ENCODE results near the gene ADGRA1.
"Not testable (repeated sequence)": the region's sequence is repeated elsewhere in the genome, so short reads cannot be mapped to it uniquely, and the experiment has no call there.

The ADGRA1 gene

DNA sequence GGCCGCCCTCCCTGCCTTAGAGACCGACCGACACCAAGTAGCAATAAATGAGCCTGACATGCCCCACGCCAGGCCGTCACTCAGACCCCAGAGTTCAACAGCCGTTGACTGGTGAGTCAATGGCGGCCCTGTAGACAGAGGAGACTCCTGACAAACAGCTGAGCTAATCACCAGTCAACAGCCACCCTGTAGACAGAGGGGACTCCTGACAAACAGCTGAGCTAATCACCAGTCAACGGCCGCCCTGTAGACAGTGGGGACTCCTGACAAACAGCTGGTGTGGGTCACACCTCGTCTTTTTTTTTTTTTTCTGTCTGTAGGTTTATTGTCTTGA, 55.4 kb downstream of the ADGRA1 start:
- no peaks in the 10 kb centered on the region for H3K9me3 ChIP-seq (ENCODE audit: control insufficient read depth in 1 of 2, low read length in 2 of 2)
- H3K4me3 ChIP-seq (ENCODE audit: low read depth in 1 of 2, low read length in 2 of 2), result no peak overlapping the region
- H3K36me3 ChIP-seq (ENCODE audit: control insufficient read depth in 1 of 2, insufficient read depth in 2 of 2, low read length in 2 of 2), result no peaks in the 10 kb centered on the region
- H3K27me3 ChIP-seq (ENCODE audit: control insufficient read depth in 1 of 2, insufficient read depth in 2 of 2, low read length in 2 of 2), result peaks cover 0 to 5% of the 10 kb centered on the region in 2 donors
- no peak overlapping the region for H3K27ac ChIP-seq (ENCODE audit: low read depth, low read length)
- no peak overlapping the region for H3K9ac ChIP-seq (ENCODE audit: low read depth in 1 of 2, low read length in 2 of 2)
- no peaks in the 10 kb centered on the region for H3K4me1 ChIP-seq (ENCODE audit: control insufficient read depth in 1 of 2, insufficient read depth in 2 of 2, low read length in 2 of 2)

GRCh38 chr10:133143546-133143945, 55.8 kb downstream of the ADGRA1 start:
- H3K4me3 ChIP-seq (ENCODE audit: low read depth in 1 of 2, low read length in 2 of 2), result no peak overlapping the region
- H3K27ac ChIP-seq (ENCODE audit: low read depth, low read length), result no peak overlapping the region
- no peaks in the 10 kb centered on the region for H3K36me3 ChIP-seq (ENCODE audit: control insufficient read depth in 1 of 2, insufficient read depth in 2 of 2, low read length in 2 of 2)
- H3K9ac ChIP-seq (ENCODE audit: low read depth in 1 of 2, low read length in 2 of 2), result no peak overlapping the region
- no peaks in the 10 kb centered on the region for H3K4me1 ChIP-seq (ENCODE audit: control insufficient read depth in 1 of 2, insufficient read depth in 2 of 2, low read length in 2 of 2)
- H3K9me3 ChIP-seq (ENCODE audit: control insufficient read depth in 1 of 2, low read length in 2 of 2), result no peaks in the 10 kb centered on the region
- H3K27me3 ChIP-seq (ENCODE audit: control insufficient read depth in 1 of 2, insufficient read depth in 2 of 2, low read length in 2 of 2), result peaks cover 0 to 5% of the 10 kb centered on the region in 2 donors

DNA sequence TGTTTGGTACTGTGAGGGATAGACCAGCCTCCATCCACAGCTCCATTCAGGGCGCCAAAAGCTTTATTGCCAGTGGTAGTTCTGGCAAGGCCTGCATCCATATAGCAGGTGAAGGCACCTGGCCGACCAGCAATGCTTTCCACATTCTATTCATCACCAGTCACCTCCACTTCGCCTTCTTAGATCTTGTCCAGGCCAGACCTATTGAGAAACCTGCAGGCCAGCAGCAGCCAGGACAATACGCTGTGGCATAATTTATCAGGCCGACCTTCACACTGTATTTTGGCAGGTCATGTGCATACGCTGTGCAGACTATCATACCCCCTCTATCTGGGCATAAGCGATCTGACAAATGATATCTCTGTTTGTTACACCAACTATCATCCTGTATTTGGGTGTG, 57.0 kb downstream of the ADGRA1 start:
- no peaks in the 10 kb centered on the region for H3K36me3 ChIP-seq (ENCODE audit: control insufficient read depth in 1 of 2, insufficient read depth in 2 of 2, low read length in 2 of 2)
- no peak overlapping the region for H3K9ac ChIP-seq (ENCODE audit: low read depth in 1 of 2, low read length in 2 of 2)
- no peaks in the 10 kb centered on the region for H3K4me1 ChIP-seq (ENCODE audit: control insufficient read depth in 1 of 2, insufficient read depth in 2 of 2, low read length in 2 of 2)
- no peak overlapping the region for H3K27ac ChIP-seq (ENCODE audit: low read depth, low read length)
- H3K27me3 ChIP-seq (ENCODE audit: control insufficient read depth in 1 of 2, insufficient read depth in 2 of 2, low read length in 2 of 2), result peaks cover 0 to 5% of the 10 kb centered on the region in 2 donors
- no peaks in the 10 kb centered on the region for H3K9me3 ChIP-seq (ENCODE audit: control insufficient read depth in 1 of 2, low read length in 2 of 2)
- H3K4me3 ChIP-seq (ENCODE audit: low read depth in 1 of 2, low read length in 2 of 2), result no peak overlapping the region

- H3K27ac ChIP-seq (ENCODE audit: low read depth, low read length), result no peak overlapping the region
- H3K36me3 ChIP-seq (ENCODE audit: control insufficient read depth in 1 of 2, insufficient read depth in 2 of 2, low read length in 2 of 2), result no peaks in the 10 kb centered on the region
- no peak overlapping the region for H3K9ac ChIP-seq (ENCODE audit: low read depth in 1 of 2, low read length in 2 of 2)
- H3K27me3 ChIP-seq (ENCODE audit: control insufficient read depth in 1 of 2, insufficient read depth in 2 of 2, low read length in 2 of 2), result peaks cover 0 to 5% of the 10 kb centered on the region in 2 donors
- H3K4me1 ChIP-seq (ENCODE audit: control insufficient read depth in 1 of 2, insufficient read depth in 2 of 2, low read length in 2 of 2), result no peaks in the 10 kb centered on the region
- H3K9me3 ChIP-seq (ENCODE audit: control insufficient read depth in 1 of 2, low read length in 2 of 2), result peaks cover 0 to 6% of the 10 kb centered on the region in 2 donors
- H3K4me3 ChIP-seq (ENCODE audit: low read depth in 1 of 2, low read length in 2 of 2), result no peak overlapping the region
These were observed 62.5 kb downstream of the ADGRA1 start for GRCh38 chr10:133150226-133150625.

DNA sequence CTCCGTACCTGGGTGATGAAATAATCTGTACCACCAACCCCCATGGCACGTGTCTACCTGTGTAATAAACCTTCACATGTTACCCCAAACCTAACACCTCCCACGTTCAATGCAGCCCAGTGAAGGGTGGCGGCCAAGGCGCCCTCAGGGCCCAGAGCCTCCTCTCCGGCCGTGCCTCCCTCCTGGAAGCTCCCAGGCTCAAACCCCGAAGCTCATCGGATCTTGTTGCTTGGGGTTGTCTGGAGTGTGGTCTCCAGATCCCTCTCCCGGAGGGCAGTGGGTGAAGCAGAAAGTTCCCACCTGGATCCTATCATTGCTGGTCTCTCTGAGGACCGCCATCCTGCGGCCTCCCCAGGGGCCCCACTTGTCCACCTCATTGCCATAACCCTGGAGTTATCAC, 62.9 kb downstream of the ADGRA1 start:
- H3K36me3 ChIP-seq (ENCODE audit: control insufficient read depth in 1 of 2, insufficient read depth in 2 of 2, low read length in 2 of 2), result no peaks in the 10 kb centered on the region
- H3K4me3 ChIP-seq (ENCODE audit: low read depth in 1 of 2, low read length in 2 of 2), result no peak overlapping the region
- peaks cover 0 to 6% of the 10 kb centered on the region in 2 donors for H3K9me3 ChIP-seq (ENCODE audit: control insufficient read depth in 1 of 2, low read length in 2 of 2)
- peaks cover 0 to 5% of the 10 kb centered on the region in 2 donors for H3K27me3 ChIP-seq (ENCODE audit: control insufficient read depth in 1 of 2, insufficient read depth in 2 of 2, low read length in 2 of 2)
- no peak overlapping the region for H3K27ac ChIP-seq (ENCODE audit: low read depth, low read length)
- no peaks in the 10 kb centered on the region for H3K4me1 ChIP-seq (ENCODE audit: control insufficient read depth in 1 of 2, insufficient read depth in 2 of 2, low read length in 2 of 2)
- H3K9ac ChIP-seq (ENCODE audit: low read depth in 1 of 2, low read length in 2 of 2), result no peak overlapping the region

DNA sequence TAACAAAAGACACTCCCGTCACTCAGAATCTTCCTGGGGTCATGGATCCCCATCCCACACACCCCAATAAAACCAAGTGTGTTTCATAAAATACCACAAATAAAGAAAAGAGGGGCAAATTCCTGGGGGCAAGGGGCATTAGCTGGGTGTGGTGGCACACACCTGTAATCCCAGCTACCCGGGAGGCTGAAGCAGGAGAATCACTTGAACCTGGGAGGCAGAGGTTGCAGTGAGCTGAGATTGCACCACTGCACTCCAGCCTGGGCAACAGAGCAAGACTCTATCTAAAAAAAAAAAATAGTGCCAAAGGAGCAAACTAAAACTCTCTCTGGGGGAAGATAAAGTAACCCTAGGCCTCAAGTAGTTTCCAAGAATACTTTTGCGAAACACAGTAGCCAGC, 63.3 kb downstream of the ADGRA1 start:
- H3K36me3 ChIP-seq (ENCODE audit: control insufficient read depth in 1 of 2, insufficient read depth in 2 of 2, low read length in 2 of 2); H3K4me3 ChIP-seq (ENCODE audit: low read depth in 1 of 2, low read length in 2 of 2); H3K27ac ChIP-seq (ENCODE audit: low read depth, low read length); H3K27me3 ChIP-seq (ENCODE audit: control insufficient read depth in 1 of 2, insufficient read depth in 2 of 2, low read length in 2 of 2); H3K9ac ChIP-seq (ENCODE audit: low read depth in 1 of 2, low read length in 2 of 2); H3K9me3 ChIP-seq (ENCODE audit: control insufficient read depth in 1 of 2, low read length in 2 of 2); H3K4me1 ChIP-seq (ENCODE audit: control insufficient read depth in 1 of 2, insufficient read depth in 2 of 2, low read length in 2 of 2): not testable (repeated sequence)

- Histone ChIP-seq H3K36me3 (ENCODE audit: control insufficient read depth in 1 of 2, insufficient read depth in 2 of 2, low read length in 2 of 2) (no peaks in the 10 kb centered on the region), H3K27me3 (ENCODE audit: control insufficient read depth in 1 of 2, insufficient read depth in 2 of 2, low read length in 2 of 2) (peaks cover 0 to 5% of the 10 kb centered on the region in 2 donors), H3K4me1 (ENCODE audit: control insufficient read depth in 1 of 2, insufficient read depth in 2 of 2, low read length in 2 of 2) (no peaks in the 10 kb centered on the region), H3K9me3 (ENCODE audit: control insufficient read depth in 1 of 2, low read length in 2 of 2) (peaks cover 0 to 6% of the 10 kb centered on the region in 2 donors), H3K4me3 (ENCODE audit: low read depth in 1 of 2, low read length in 2 of 2) (no peak overlapping the region), H3K9ac (ENCODE audit: low read depth in 1 of 2, low read length in 2 of 2) (no peak overlapping the region), H3K27ac (ENCODE audit: low read depth, low read length) (no peak overlapping the region)
These were observed 63.8 kb downstream of the ADGRA1 start for GRCh38 chr10:133151543-133151972.

DNA sequence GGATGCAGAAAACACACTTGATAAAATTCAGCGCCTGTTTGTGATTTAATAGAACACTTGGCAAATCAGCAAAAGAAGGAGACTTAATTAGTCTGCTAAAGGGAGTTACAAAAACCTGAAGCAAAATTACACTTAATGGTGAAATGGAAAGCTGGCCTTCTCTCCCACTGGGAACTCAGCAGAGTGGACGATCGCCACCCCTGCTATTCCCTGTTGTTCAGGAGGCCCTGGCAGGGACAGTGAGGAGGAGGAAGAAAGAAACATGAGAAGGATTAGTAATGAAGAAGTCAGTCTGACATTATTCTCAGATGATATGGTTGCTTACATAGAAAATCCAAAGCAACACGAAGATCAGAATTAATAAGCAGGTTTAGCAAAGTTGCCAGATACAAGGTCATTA, 66.7 kb downstream of the ADGRA1 start:
- no peak overlapping the region for H3K9ac ChIP-seq (ENCODE audit: low read depth in 1 of 2, low read length in 2 of 2)
- H3K27me3 ChIP-seq (ENCODE audit: control insufficient read depth in 1 of 2, insufficient read depth in 2 of 2, low read length in 2 of 2), result peaks cover 0 to 5% of the 10 kb centered on the region in 2 donors
- no peak overlapping the region for H3K27ac ChIP-seq (ENCODE audit: low read depth, low read length)
- no peaks in the 10 kb centered on the region for H3K36me3 ChIP-seq (ENCODE audit: control insufficient read depth in 1 of 2, insufficient read depth in 2 of 2, low read length in 2 of 2)
- no peak overlapping the region for H3K4me3 ChIP-seq (ENCODE audit: low read depth in 1 of 2, low read length in 2 of 2)
- no peaks in the 10 kb centered on the region for H3K4me1 ChIP-seq (ENCODE audit: control insufficient read depth in 1 of 2, insufficient read depth in 2 of 2, low read length in 2 of 2)
- H3K9me3 ChIP-seq (ENCODE audit: control insufficient read depth in 1 of 2, low read length in 2 of 2), result peaks cover 0 to 6% of the 10 kb centered on the region in 2 donors

GRCh38 chr10:133154996-133155778, 67.5 kb downstream of the ADGRA1 start:
- Histone ChIP-seq H3K27me3 (ENCODE audit: control insufficient read depth in 1 of 2, insufficient read depth in 2 of 2, low read length in 2 of 2) (peaks cover 0 to 5% of the 10 kb centered on the region in 2 donors), H3K4me3 (ENCODE audit: low read depth in 1 of 2, low read length in 2 of 2) (no peak overlapping the region), H3K4me1 (ENCODE audit: control insufficient read depth in 1 of 2, insufficient read depth in 2 of 2, low read length in 2 of 2) (no peaks in the 10 kb centered on the region), H3K36me3 (ENCODE audit: control insufficient read depth in 1 of 2, insufficient read depth in 2 of 2, low read length in 2 of 2) (no peaks in the 10 kb centered on the region), H3K9me3 (ENCODE audit: control insufficient read depth in 1 of 2, low read length in 2 of 2) (peaks cover 0 to 3% of the 10 kb centered on the region in 2 donors), H3K27ac (ENCODE audit: low read depth, low read length) (no peak overlapping the region), H3K9ac (ENCODE audit: low read depth in 1 of 2, low read length in 2 of 2) (no peak overlapping the region)

DNA sequence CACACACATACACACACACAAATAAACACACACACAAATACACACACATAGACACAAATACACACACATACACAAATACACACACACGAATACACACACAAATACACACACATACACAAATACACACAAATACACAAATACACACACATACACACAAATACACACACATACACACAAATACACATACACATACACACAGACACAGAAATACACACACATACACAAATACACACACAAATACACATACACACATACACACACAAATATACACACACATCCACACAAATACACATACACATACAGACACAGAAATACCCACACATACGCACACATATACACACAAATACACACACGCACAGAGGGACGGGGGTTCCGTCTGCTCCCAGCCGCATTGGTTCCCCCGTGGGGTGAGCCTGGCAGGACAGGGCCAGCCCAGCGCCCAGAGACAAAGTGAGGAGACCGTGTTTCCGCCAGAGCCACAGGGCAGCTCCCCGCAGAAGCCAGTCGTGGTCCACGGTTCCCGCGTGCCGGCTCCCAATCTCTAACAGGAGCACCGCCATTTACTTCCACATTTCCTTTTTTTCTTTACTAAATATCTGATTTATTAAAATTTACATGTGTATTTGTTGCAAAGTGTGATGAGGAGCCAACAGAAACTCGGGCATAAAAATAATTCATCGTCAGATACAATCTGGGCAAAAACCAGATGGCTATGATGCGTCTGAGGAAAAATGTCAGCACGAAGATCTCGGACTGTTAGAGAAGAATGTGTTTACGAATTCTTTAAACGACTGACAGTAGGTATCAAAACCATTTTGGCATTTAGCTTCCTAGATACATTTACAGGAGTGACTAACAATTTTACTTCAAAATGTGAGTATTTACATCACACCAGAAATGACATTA, 69.2 kb downstream of the ADGRA1 start:
- no peaks in the 10 kb centered on the region for H3K36me3 ChIP-seq (ENCODE audit: control insufficient read depth in 1 of 2, insufficient read depth in 2 of 2, low read length in 2 of 2)

More for the DNA sequence above, 69.2 kb downstream of the ADGRA1 start:
- H3K27ac ChIP-seq (ENCODE audit: low read depth, low read length), result no peak overlapping the region
- peaks cover 0 to 5% of the 10 kb centered on the region in 2 donors for H3K4me1 ChIP-seq (ENCODE audit: control insufficient read depth in 1 of 2, insufficient read depth in 2 of 2, low read length in 2 of 2)
- no peak overlapping the region for H3K4me3 ChIP-seq (ENCODE audit: low read depth in 1 of 2, low read length in 2 of 2)
- H3K9ac ChIP-seq (ENCODE audit: low read depth in 1 of 2, low read length in 2 of 2), result no peak overlapping the region
- H3K27me3 ChIP-seq (ENCODE audit: control insufficient read depth in 1 of 2, insufficient read depth in 2 of 2, low read length in 2 of 2), result peaks cover 7 to 8% of the 10 kb centered on the region in 2 donors
- H3K9me3 ChIP-seq (ENCODE audit: control insufficient read depth in 1 of 2, low read length in 2 of 2), result no peaks in the 10 kb centered on the region

Data from duodenal mucosa (tissue), 2 donors.